Measurements from ENCODE around the gene OBI1. TPM values are rescaled to one million over a fixed set of nuclear protein-coding genes. Genes with fewer than 3 reads are reported as not detected.
A peak's percentile ranks its signal among the peaks of the same experiment; 100 is the strongest.

The OBI1 gene
- total RNA-seq, 4 donors from 2014 or later = 8.4 to 16.1 (median 12.3) TPM

GRCh38 chr13:78662467-78662866 is 3.5 kb upstream of the OBI1 start:
- WGBS, 2 donors = 86 to 90% methylated on average over 2 of the region's 2 CpGs
- no peaks in the 10 kb centered on the region for H3K9me3 ChIP-seq
- DNase-seq (ENCODE audit: low spot score in 2 of 2) = no peak
- no peaks in the 10 kb centered on the region for H3K36me3 ChIP-seq
- H3K4me1 ChIP-seq = peaks cover 0 to 10% (median 8%) of the 10 kb centered on the region in 4 donors
- no peak overlapping the region for H3K27ac ChIP-seq
- H3K4me3 ChIP-seq = no peak overlapping the region
- TF ChIP-seq POLR2A (IDR thresholded peaks at IDR 0.05) = no peak
- TF ChIP-seq CTCF (IDR thresholded peaks at IDR 0.05) = no peak
- H3K27me3 ChIP-seq = no peaks in the 10 kb centered on the region

GRCh38 chr13:78660495-78660857 is 1.5 kb upstream of the OBI1 start:
- peak overlapping the region in 1 of 4 donors; percentile 57 for H3K27ac ChIP-seq
- TF ChIP-seq EP300 (IDR thresholded peaks at IDR 0.05) (no peak), CTCF (IDR thresholded peaks at IDR 0.05) (no peak), POLR2A (IDR thresholded peaks at IDR 0.05) (no peak)
- DNase-seq (ENCODE audit: low spot score in 2 of 2) = no peak
- no peaks in the 10 kb centered on the region for H3K36me3 ChIP-seq
- H3K9me3 ChIP-seq = no peaks in the 10 kb centered on the region
- WGBS, 2 donors = 71 to 72% methylated on average over 4 of the region's 4 CpGs
- H3K4me1 ChIP-seq = peaks cover 0 to 22% (median 10%) of the 10 kb centered on the region in 4 donors
- H3K27me3 ChIP-seq = no peaks in the 10 kb centered on the region
- peak overlapping the region in 3 of 4 donors; percentile 70 to 91 (median 86) for H3K4me3 ChIP-seq

GRCh38 chr13:78659732-78660494 is 958 bp upstream of the OBI1 start:
- 14 to 27% methylated on average over 20 of the region's 20 CpGs for WGBS, 2 donors
- Histone ChIP-seq H3K4me3 (peak overlapping the region; percentile 70 to 91 (median 88)), H3K36me3 (no peaks in the 10 kb centered on the region), H3K4me1 (peaks cover 0 to 28% (median 10%) of the 10 kb centered on the region in 4 donors), H3K27ac (peak overlapping the region in 3 of 4 donors; percentile 57 to 84 (median 70)), H3K27me3 (no peaks in the 10 kb centered on the region), H3K9me3 (no peaks in the 10 kb centered on the region)
- TF ChIP-seq POLR2A (IDR thresholded peaks at IDR 0.05) = no peak
- TF ChIP-seq EP300 (IDR thresholded peaks at IDR 0.05) = no peak
- TF ChIP-seq CTCF (IDR thresholded peaks at IDR 0.05) = no peak
- DNase-seq (ENCODE audit: low spot score in 2 of 2) = peak in 1 of 2 donors; percentile 7

- no peaks in the 10 kb centered on the region for H3K9me3 ChIP-seq
- no peak for DNase-seq (ENCODE audit: low spot score in 2 of 2)
- H3K4me3 ChIP-seq = peak overlapping the region; percentile 70 to 91 (median 88)
- 4 to 6% methylated on average over 8 of the region's 8 CpGs for WGBS, 2 donors
- no peaks in the 10 kb centered on the region for H3K36me3 ChIP-seq
- no peaks in the 10 kb centered on the region for H3K27me3 ChIP-seq
- peaks cover 0 to 29% (median 10%) of the 10 kb centered on the region in 4 donors for H3K4me1 ChIP-seq
- TF ChIP-seq CTCF (IDR thresholded peaks at IDR 0.05) = no peak
- TF ChIP-seq POLR2A (IDR thresholded peaks at IDR 0.05) = no peak
- no peak for TF ChIP-seq EP300 (IDR thresholded peaks at IDR 0.05)
- H3K27ac ChIP-seq = peak overlapping the region in 3 of 4 donors; percentile 57 to 84 (median 70)
Observed at GRCh38 chr13:78659450-78659730, 435 bp upstream of the OBI1 start.

GRCh38 chr13:78657699-78658629 is 991 bp downstream of the OBI1 start:
- no peak for DNase-seq (ENCODE audit: low spot score in 2 of 2)
- Histone ChIP-seq H3K4me1 (peaks cover 0 to 31% (median 10%) of the 10 kb centered on the region in 4 donors), H3K9me3 (no peaks in the 10 kb centered on the region), H3K36me3 (no peaks in the 10 kb centered on the region), H3K27me3 (no peaks in the 10 kb centered on the region), H3K27ac (peak overlapping the region in 3 of 4 donors; percentile 70 to 84 (median 73)), H3K4me3 (peak overlapping the region; percentile 70 to 91 (median 88))
- TF ChIP-seq EP300 (IDR thresholded peaks at IDR 0.05) = no peak
- WGBS, 2 donors = 14 to 15% methylated on average over 12 of the region's 12 CpGs
